ENCODE data around the gene RSPO3.

The RSPO3 gene

GRCh38 chr6:127154509-127154908 lies 36.0 kb downstream of the RSPO3 start:
- no peak for TF ChIP-seq CTCF (IDR thresholded peaks at IDR 0.05; ENCODE audit: low read depth, low read length)
- no peak overlapping the region for H3K4me3 ChIP-seq (ENCODE audit: low read depth, low read length)

GRCh38 chr6:127160484-127160883 lies 42.0 kb downstream of the RSPO3 start:
- no peak overlapping the region for H3K4me3 ChIP-seq (ENCODE audit: low read depth, low read length)
- TF ChIP-seq CTCF (IDR thresholded peaks at IDR 0.05; ENCODE audit: low read depth, low read length) = no peak

GRCh38 chr6:127162836-127163235 lies 44.4 kb downstream of the RSPO3 start:
- no peak for TF ChIP-seq CTCF (IDR thresholded peaks at IDR 0.05; ENCODE audit: low read depth, low read length)
- no peak overlapping the region for H3K4me3 ChIP-seq (ENCODE audit: low read depth, low read length)

- no peak for TF ChIP-seq CTCF (IDR thresholded peaks at IDR 0.05; ENCODE audit: low read depth, low read length)
- no peak overlapping the region for H3K4me3 ChIP-seq (ENCODE audit: low read depth, low read length)
These were observed 45.6 kb downstream of the RSPO3 start for GRCh38 chr6:127164036-127164435.

- TF ChIP-seq CTCF (IDR thresholded peaks at IDR 0.05; ENCODE audit: low read depth, low read length) = no peak
- H3K4me3 ChIP-seq (ENCODE audit: low read depth, low read length) = no peak overlapping the region
These were observed 46.1 kb downstream of the RSPO3 start for GRCh38 chr6:127164565-127164964.

- no peak overlapping the region for H3K4me3 ChIP-seq (ENCODE audit: low read depth, low read length)
These were observed 54.9 kb downstream of the RSPO3 start for GRCh38 chr6:127173156-127173940.

More at GRCh38 chr6:127173156-127173940, 54.9 kb downstream of the RSPO3 start:
- TF ChIP-seq CTCF (IDR thresholded peaks at IDR 0.05; ENCODE audit: low read depth, low read length) = no peak

Measured in WI38 (cell line).